ENCODE results near the gene MYO7B.

MYO7B gene

GRCh38 chr2:127551221-127551930 lies 15.9 kb downstream of the MYO7B start:
- no peak for DNase-seq (ENCODE audit: low spot score)
- H3K4me1 ChIP-seq (ENCODE audit: insufficient read depth, poor library complexity, severe bottlenecking), result no peaks in the 10 kb centered on the region
- no peaks in the 10 kb centered on the region for H3K27me3 ChIP-seq (ENCODE audit: insufficient read depth, poor library complexity, severe bottlenecking)
- H3K9me3 ChIP-seq (ENCODE audit: severe bottlenecking), result no peaks in the 10 kb centered on the region
- no peak overlapping the region for H3K4me3 ChIP-seq (ENCODE audit: severe bottlenecking)
- TF ChIP-seq CTCF (IDR thresholded peaks at IDR 0.05; ENCODE audit: poor library complexity, severe bottlenecking), result no peak
- no peak overlapping the region for H3K27ac ChIP-seq (ENCODE audit: poor library complexity, severe bottlenecking)
- H3K36me3 ChIP-seq (ENCODE audit: low read depth), result no peaks in the 10 kb centered on the region
- no peak for ATAC-seq (ENCODE audit: low read depth)

GRCh38 chr2:127552336-127552735 lies 16.9 kb downstream of the MYO7B start:
- H3K4me3 ChIP-seq (ENCODE audit: severe bottlenecking), result no peak overlapping the region
- H3K27ac ChIP-seq (ENCODE audit: poor library complexity, severe bottlenecking), result no peak overlapping the region
- ATAC-seq (ENCODE audit: low read depth), result no peak
- H3K27me3 ChIP-seq (ENCODE audit: insufficient read depth, poor library complexity, severe bottlenecking), result no peaks in the 10 kb centered on the region
- no peaks in the 10 kb centered on the region for H3K36me3 ChIP-seq (ENCODE audit: low read depth)
- no peaks in the 10 kb centered on the region for H3K9me3 ChIP-seq (ENCODE audit: severe bottlenecking)
- no peak for DNase-seq (ENCODE audit: low spot score)
- no peaks in the 10 kb centered on the region for H3K4me1 ChIP-seq (ENCODE audit: insufficient read depth, poor library complexity, severe bottlenecking)
- no peak for TF ChIP-seq CTCF (IDR thresholded peaks at IDR 0.05; ENCODE audit: poor library complexity, severe bottlenecking)

- no peaks in the 10 kb centered on the region for H3K4me1 ChIP-seq (ENCODE audit: insufficient read depth, poor library complexity, severe bottlenecking)
- no peak for ATAC-seq (ENCODE audit: low read depth)
- peaks cover 3% of the 10 kb centered on the region for H3K27me3 ChIP-seq (ENCODE audit: insufficient read depth, poor library complexity, severe bottlenecking)
- H3K4me3 ChIP-seq (ENCODE audit: severe bottlenecking), result no peak overlapping the region
- TF ChIP-seq CTCF (IDR thresholded peaks at IDR 0.05; ENCODE audit: poor library complexity, severe bottlenecking), result no peak
- no peaks in the 10 kb centered on the region for H3K9me3 ChIP-seq (ENCODE audit: severe bottlenecking)
- no peak for DNase-seq (ENCODE audit: low spot score)
- no peaks in the 10 kb centered on the region for H3K36me3 ChIP-seq (ENCODE audit: low read depth)
- H3K27ac ChIP-seq (ENCODE audit: poor library complexity, severe bottlenecking), result no peak overlapping the region
These were observed 17.4 kb downstream of the MYO7B start for GRCh38 chr2:127552846-127553245.

GRCh38 chr2:127558911-127559310 lies 23.4 kb downstream of the MYO7B start:
- Histone ChIP-seq H3K4me1 (ENCODE audit: insufficient read depth, poor library complexity, severe bottlenecking) (no peaks in the 10 kb centered on the region), H3K4me3 (ENCODE audit: severe bottlenecking) (no peak overlapping the region), H3K27ac (ENCODE audit: poor library complexity, severe bottlenecking) (no peak overlapping the region), H3K36me3 (ENCODE audit: low read depth) (no peaks in the 10 kb centered on the region), H3K9me3 (ENCODE audit: severe bottlenecking) (no peaks in the 10 kb centered on the region), H3K27me3 (ENCODE audit: insufficient read depth, poor library complexity, severe bottlenecking) (peaks cover 4% of the 10 kb centered on the region)
- no peak for TF ChIP-seq CTCF (IDR thresholded peaks at IDR 0.05; ENCODE audit: poor library complexity, severe bottlenecking)
- no peak for ATAC-seq (ENCODE audit: low read depth)
- DNase-seq (ENCODE audit: low spot score), result no peak

GRCh38 chr2:127559454-127559853 lies 24.0 kb downstream of the MYO7B start:
- H3K4me3 ChIP-seq (ENCODE audit: severe bottlenecking), result no peak overlapping the region
- no peak for TF ChIP-seq CTCF (IDR thresholded peaks at IDR 0.05; ENCODE audit: poor library complexity, severe bottlenecking)
- no peaks in the 10 kb centered on the region for H3K4me1 ChIP-seq (ENCODE audit: insufficient read depth, poor library complexity, severe bottlenecking)
- DNase-seq (ENCODE audit: low spot score), result no peak
- H3K36me3 ChIP-seq (ENCODE audit: low read depth), result no peaks in the 10 kb centered on the region
- H3K9me3 ChIP-seq (ENCODE audit: severe bottlenecking), result no peaks in the 10 kb centered on the region
- peaks cover 4% of the 10 kb centered on the region for H3K27me3 ChIP-seq (ENCODE audit: insufficient read depth, poor library complexity, severe bottlenecking)
- H3K27ac ChIP-seq (ENCODE audit: poor library complexity, severe bottlenecking), result no peak overlapping the region
- no peak for ATAC-seq (ENCODE audit: low read depth)
